TTC549 (cell line): ENCODE data around the gene ELP1.

ENCODE experiments used
- FAIRE-seq: peaks from 2 replicates; lab custom pipeline; 2012; peaks lifted over from hg19 to GRCh38; lab: Jason Lieb, UNC

The ELP1 gene

DNA sequence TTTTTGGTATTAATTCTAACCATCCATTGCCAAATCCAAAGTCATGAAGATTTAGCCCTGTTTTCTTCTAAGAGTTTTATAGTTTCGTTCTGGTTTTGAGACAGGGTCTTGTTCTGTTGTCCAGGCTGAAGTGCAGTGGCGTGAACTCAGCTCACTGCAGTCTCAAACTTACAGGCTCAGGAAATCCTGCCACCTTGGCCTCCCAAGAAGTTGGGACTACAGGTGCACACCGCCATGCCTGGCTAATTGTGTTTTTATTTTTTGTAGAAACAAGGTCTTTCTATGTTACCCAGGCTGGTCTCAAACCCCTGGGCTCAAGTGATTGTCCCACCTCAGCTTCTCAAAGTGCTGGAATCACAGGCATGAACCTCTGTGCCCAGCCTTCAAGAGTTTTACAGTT lies 50.8 kb downstream of the ELP1 start:
- no peak for FAIRE-seq

DNA sequence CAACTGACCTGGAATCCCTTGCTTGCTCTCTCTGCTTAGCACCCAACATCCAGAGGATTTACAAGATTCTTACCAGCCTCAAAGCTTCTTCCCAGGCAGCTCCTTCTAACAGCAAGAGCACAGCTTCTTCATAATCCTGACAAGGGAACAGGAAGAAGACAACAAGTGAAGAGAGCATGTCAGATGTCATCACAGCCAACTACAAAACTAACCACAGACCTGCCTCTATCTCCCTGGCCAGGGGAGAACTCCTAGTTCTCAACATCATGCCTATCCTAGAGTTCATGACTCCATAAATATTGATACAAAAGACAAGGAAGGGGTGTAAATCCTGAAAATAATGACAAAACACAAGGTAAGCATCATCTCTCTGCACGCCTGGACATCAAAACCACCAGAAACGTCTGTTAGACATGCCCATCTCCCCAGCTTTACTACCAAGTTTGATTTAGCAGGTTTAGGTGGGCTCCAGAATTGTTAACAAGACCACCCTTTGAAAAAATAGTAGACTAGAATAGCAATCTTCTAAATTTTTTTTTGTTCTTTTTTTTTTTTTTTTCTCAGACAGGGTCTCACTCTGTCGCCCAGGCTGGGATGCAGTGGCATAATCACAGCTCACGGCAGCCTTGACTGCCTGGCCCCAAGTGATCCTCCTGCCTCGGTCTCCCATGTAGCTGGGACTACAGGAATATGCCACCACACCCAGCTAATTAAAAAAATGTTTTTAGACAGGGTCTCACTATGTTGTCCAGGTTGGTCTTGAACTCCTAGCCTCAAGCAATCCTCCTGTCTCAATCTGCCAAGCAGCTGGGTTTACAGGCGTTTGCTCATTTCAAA lies 51.7 kb downstream of the ELP1 start:
- no peak for FAIRE-seq

GRCh38 chr9:108880738-108881316 lies 53.1 kb downstream of the ELP1 start:
- no peak for FAIRE-seq

GRCh38 chr9:108877524-108877923 lies 56.4 kb downstream of the ELP1 start:
- no peak for FAIRE-seq

DNA sequence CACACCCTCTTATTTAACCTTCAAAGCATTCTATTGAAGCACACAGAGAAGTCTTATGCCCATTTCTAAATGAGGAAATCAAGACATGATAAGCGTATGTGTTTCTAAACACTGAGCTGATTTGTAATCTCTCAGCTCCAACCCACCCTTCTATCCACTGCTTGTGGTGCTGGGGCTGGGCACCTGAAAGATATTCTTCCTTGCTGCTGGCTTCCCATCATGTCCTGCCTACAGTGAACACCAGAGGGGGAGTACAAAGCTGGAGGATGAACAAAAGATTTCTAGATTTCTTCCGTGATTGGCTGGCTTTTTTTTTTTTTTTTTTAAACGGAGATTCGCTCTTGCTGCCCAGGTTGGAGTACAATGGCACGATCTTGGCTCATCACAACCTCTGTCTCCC lies 57.5 kb downstream of the ELP1 start:
- no peak for FAIRE-seq

GRCh38 chr9:108874058-108874788 lies 59.7 kb downstream of the ELP1 start:
- no peak for FAIRE-seq

DNA sequence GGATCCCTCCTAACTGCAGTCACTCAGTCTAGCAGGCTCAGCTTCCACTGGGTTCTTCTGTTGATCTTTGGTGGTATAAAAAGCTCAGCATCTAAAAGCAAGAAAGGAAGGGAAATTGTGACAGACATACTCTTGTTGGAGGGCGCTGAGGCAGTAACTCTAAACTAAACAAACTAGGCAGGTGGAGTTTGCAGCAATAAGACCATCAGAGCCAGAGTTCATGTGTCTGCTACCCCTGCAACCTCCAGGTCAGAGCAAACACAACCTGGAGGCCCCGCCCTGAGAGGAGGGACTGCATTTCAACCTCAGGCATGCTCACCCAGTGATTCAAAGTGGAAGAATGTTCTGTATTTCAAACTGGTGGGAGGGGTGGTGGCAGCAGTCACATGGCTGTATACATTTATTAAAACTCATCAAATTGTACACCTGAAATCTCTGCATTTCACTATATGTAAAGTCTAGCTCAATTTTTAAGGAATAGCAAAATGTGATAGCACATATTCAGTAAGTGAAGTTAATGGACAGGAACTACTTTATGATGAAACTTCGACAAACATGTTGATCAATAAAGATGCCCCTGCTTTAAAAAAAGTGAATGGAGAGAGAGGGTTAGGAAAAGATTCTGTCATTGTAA lies 64.7 kb downstream of the ELP1 start:
- FAIRE-seq, result no peak

- FAIRE-seq, result no peak
These were observed 66.1 kb downstream of the ELP1 start for GRCh38 chr9:108867829-108868228.

GRCh38 chr9:108867116-108867515 lies 66.8 kb downstream of the ELP1 start:
- FAIRE-seq, result no peak

- no peak for FAIRE-seq
These were observed 67.9 kb downstream of the ELP1 start for GRCh38 chr9:108866001-108866420.

GRCh38 chr9:108865037-108865436 lies 68.9 kb downstream of the ELP1 start:
- FAIRE-seq, result no peak

DNA sequence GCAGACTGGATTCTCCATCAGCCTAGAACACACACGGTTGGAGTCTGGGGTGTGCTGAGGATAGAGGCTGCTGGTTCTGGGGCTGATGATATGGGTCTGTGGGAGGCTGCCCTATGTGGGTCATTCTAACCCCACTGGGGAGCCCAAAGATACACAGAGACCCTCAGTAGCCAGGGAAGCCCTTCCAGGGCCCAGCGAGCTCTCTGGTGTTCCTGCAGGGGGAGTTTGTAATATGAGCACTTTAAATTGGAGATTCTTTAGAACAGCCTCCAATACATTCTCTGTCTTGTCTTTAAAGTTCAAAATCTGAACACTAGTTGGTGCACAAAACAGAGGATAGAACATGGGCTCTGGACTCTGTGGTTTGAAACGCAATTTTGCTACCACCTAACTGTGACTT lies 69.5 kb downstream of the ELP1 start:
- FAIRE-seq, result no peak

DNA sequence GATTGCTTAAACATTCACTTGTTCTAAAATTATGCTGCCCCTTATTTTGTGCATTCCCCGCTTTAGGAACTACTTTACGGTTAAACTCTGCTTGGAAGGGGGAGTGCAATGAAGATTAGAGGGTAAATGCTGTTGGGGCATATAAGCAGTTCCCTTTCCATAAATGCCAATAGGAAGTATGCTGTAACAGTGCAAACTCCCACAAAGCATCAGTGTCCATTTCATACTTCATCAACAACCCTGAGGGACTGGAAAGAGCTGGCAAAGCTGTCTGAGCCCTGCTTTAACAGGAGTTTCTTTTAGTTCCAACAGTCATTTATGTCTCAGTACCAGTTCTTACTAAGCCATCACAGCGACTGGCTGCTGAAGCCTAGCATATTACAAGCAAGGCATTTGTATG lies 70.0 kb downstream of the ELP1 start:
- no peak for FAIRE-seq

DNA sequence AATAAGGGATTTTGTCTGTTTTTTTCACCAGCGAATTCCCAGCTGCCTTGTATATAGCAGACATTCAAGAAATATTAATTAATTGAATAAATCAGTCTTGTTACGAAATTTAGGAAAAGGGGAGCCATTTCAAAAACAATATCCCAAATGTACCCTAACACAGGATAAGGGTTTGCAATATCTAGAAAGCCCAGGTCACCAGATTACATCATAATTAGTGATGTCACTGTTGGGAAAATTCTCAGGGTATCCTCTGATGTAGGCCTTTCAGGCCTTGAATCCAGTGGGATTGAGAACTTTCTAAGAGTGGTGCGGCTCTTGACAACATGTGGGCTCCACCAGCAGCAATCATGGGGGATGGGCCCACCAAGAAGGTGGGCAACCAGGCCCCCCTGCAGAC lies 71.9 kb downstream of the ELP1 start, which contains the start of gene ACTL7A:
Gene ACTL7A (plus strand): TSS at position 270 of the 400 bp plus-strand sequence. CDS start 57 bp downstream, at position 327.
- no peak for FAIRE-seq

GRCh38 chr9:108861464-108861863 lies 72.5 kb downstream of the ELP1 start:
- no peak for FAIRE-seq

DNA sequence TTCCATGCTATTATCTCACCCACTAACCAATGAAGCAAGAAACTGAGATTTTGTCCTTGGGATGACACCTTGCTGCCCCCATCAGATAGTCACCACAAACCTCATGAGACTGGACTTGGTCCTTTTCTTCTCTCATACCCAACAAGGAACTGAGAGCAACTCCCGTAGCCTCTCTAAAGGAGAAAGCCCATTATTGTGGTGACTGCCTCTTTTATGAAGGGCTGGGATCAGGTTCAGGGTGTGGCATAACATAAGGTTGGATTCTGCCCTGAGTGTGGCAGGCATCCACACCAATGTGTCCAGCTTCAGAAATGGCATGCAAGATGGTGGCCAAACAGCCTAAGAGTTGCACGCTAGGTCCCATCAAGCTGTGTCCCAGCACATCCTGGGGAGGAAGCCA lies 73.2 kb downstream of the ELP1 start:
- no peak for FAIRE-seq

DNA sequence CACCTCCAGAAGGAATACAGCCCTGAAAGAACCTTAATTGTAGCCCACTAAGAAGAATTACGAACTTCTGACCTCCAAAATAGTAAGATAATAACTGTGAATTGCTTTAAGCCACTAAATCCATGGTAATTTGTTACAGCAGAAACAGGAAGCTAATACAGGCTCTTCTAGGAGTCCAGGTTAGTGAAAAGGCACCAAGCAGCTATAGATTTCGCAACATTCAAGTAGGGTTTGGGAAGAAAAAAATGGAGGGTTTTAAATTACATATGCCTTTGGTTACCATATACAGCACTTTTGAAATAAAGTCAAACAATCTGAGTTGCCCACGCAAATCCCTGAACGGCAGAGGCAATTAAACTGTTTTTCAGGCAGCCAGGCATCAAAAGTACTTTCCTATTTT lies 73.6 kb downstream of the ELP1 start:
- FAIRE-seq, result no peak

DNA sequence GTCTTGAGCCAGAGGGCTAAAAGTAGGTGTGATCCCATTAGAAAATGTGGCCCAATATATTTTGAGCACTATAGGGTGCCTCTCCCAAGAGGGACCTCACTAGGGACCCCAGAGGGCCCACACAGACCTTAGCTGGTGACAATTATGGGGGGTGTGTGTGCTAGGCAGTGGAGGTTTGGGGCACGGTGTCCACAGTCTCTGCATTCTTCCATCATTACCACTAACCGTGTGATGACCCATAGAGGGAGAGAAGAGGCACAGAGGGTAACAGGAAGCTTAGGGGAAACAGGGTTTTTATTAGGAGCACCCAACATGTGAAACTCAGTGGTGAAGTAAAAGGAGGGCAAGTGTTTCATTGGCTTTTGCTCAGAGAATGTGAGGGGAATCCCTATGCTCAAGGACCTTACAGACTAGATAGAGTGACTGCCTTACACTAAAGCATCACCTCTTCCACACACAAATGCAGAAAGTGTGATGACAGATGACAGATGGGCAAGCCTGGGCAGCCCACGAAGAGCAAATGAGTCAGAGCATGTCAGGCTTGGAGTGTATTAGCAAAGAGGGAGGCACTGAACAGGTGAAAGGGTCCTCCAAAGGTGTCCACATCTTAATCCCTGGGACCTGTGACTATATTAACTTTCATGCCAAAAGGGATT lies 74.3 kb downstream of the ELP1 start:
- FAIRE-seq, result no peak

GRCh38 chr9:108857572-108857971 lies 76.4 kb downstream of the ELP1 start:
- no peak for FAIRE-seq

DNA sequence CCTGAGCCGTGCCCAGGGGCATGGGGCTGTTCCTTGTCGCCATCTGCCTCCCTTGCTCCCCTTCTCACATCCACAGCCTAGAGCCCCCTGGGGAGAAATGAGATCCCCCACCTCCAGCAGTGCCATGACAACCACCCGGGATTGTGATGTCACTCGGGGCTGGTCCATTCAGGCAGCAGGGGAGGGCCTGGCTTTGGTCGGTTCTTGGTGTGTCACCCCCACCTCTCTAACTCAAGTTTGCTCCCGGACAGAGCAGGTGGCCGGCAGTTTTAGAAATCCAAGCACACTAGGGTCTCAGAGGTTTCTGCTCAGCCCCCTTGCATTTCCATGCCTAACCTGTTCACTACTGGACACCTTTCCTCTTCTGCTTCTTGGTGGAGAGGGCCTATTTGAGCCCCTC lies 78.0 kb downstream of the ELP1 start, which contains the start of gene ACTL7B:
Gene ACTL7B (minus strand): TSS at position 99 of the 400 bp plus-strand sequence. CDS start 56 bp downstream, at position 43.
- FAIRE-seq, result no peak

GRCh38 chr9:108855529-108855886 lies 78.4 kb downstream of the ELP1 start:
- FAIRE-seq, result no peak
